Esophagus muscularis mucosa (tissue), 3 donors: Measurements from ENCODE around the gene EFNA1.

Experiments used
- POLR2AphosphoS5 ChIP-seq, 2 donors: sonication (generic); formaldehyde crosslinking; IDR thresholded peaks; one replicate each; pipeline ENCODE4 v1.6.1; 2017; ENCODE audit warnings: antibody characterized with exemption in 2 of 2
- TF ChIP-seq, protein P1 (sequence below), 3 experiments: fragments of 200-600 bp in 2 of 3; fragments of 450-650 bp in 1 of 3; sonication (generic) in 2 of 3; IDR thresholded peaks; one replicate each; pipeline ENCODE4 v1.5.1; 2017 to 2019; ENCODE audit warnings: antibody characterized with exemption in 3 of 3, mild to moderate bottlenecking in 2 of 3, moderate library complexity in 1 of 3

DNA sequence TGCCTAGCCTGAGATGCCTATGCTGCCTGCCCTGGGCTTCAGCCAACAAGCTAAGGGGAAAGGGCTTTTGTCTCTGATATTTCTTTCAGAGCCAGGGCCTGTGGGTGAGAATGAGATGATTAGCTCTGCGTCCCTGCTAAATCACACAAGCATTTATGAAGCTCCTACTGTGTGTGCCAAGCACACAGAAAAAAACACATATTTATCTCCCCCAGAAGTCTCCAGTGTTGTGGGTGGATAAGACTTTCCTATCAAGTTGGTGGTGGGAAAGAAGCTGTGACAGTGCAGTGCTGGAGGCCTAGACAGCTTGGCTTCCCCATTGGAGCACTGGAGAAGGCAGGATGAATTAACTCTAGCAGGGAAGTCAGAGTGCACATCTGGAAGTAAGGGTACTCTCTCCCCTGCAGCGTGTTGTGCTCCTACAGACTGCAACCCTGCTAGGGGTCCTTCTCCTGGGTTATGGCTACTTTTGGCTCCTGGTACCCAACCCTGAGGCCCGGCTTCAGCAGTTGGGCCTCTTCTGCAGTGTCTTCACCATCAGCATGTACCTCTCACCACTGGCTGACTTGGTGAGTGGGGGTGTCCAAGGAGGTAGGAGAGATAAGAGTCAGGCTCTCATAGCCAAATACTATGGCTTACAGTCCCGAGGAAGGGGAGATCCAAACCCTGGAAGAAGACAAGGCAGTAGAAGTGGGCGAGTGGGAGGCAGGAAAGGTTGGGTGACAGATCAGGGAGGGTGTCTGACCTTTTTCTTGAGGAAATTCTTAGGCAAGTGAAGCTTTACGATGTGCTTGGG, 9.7 kb downstream of the EFNA1 start:
- TF ChIP-seq, protein P1, sequence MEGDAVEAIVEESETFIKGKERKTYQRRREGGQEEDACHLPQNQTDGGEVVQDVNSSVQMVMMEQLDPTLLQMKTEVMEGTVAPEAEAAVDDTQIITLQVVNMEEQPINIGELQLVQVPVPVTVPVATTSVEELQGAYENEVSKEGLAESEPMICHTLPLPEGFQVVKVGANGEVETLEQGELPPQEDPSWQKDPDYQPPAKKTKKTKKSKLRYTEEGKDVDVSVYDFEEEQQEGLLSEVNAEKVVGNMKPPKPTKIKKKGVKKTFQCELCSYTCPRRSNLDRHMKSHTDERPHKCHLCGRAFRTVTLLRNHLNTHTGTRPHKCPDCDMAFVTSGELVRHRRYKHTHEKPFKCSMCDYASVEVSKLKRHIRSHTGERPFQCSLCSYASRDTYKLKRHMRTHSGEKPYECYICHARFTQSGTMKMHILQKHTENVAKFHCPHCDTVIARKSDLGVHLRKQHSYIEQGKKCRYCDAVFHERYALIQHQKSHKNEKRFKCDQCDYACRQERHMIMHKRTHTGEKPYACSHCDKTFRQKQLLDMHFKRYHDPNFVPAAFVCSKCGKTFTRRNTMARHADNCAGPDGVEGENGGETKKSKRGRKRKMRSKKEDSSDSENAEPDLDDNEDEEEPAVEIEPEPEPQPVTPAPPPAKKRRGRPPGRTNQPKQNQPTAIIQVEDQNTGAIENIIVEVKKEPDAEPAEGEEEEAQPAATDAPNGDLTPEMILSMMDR (IDR thresholded peaks at IDR 0.05): no peak
- TF ChIP-seq POLR2AphosphoS5 (IDR thresholded peaks at IDR 0.05): no peak
